Progenitor cell of endocrine pancreas (in vitro differentiated cells): ENCODE data around the gene SRSF8. TPM values are rescaled to one million over a fixed set of nuclear protein-coding genes. Genes with fewer than 3 reads are reported as not detected.

Experiments
- DNase-seq: peaks from one replicate; pipeline ENCODE4 v3.0.0; 2021; ENCODE audit warnings: low spot score; ENCODE audit not compliant: unreplicated experiment
- H3K27ac Mint-ChIP-seq: 2 replicates; pipeline ENCODE4 v1.8.0; 2021; ENCODE audit warnings: mild to moderate bottlenecking, moderate library complexity, mixed read lengths
- H3K27me3 Mint-ChIP-seq: 2 replicates; pipeline ENCODE4 v1.8.0; 2021; ENCODE audit warnings: mixed read lengths
- H3K36me3 Mint-ChIP-seq: 2 replicates; pipeline ENCODE4 v1.8.0; 2022; ENCODE audit warnings: mixed read lengths; ENCODE audit not compliant: insufficient read depth
- H3K4me1 Mint-ChIP-seq: 2 replicates; pipeline ENCODE4 v1.8.0; 2021; ENCODE audit warnings: low read depth, mixed read lengths
- H3K4me3 Mint-ChIP-seq: 2 replicates; pipeline ENCODE4 v1.8.0; 2021; ENCODE audit warnings: low read depth, mild to moderate bottlenecking, moderate library complexity, mixed read lengths
- H3K9me3 Mint-ChIP-seq: 2 replicates; pipeline ENCODE4 v1.8.0; 2021; ENCODE audit warnings: low read depth, mixed read lengths
- total RNA-seq: library from RNA; stranded (reverse); gene quantifications from 2 replicates; pipeline ENCODE4 v1.2.1, GENCODE V29; 2021
- TF ChIP-seq, protein P1 (sequence below): fragments of 200-600 bp; sonication (generic); IDR thresholded peaks from one replicate; pipeline ENCODE4 v1.5.0; 2021; ENCODE audit warnings: antibody characterized with exemption, mild to moderate bottlenecking; ENCODE audit not compliant: unreplicated experiment

Gene SRSF8
- total RNA-seq, 1 donor from 2014 or later, result 43.4 TPM

DNA sequence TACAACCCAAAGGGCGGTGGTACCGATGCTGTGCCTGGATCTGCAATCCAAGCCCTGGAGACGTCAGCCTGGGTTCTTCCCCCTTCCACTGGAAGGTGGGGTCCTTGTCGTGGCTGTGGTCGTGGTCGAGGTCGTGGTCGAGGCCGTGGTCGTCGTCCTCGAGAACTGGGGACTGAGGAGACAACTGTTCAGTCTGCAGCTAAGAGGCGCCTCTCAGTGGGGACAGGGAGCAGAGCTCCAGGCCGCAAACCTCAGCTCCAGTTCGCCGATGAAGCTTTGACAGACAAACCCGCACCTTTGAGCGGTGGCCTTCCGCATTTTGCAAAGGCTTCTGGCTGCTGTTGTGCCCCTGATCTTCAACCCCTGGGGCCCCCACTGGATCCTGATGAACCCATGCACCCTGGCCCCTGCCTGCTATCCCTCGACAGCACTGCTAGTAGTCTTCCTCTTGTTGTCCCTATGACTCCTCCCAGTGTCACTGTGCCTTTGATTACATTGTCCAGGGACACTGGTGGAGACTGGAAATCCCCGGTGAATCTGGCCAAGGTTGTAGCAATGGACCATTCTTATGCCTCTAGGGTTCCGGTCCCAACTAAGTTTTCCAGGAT is 16.0 kb upstream of the SRSF8 start:
- no peaks in the 10 kb centered on the region for H3K4me1 Mint-ChIP-seq
- peaks cover 10% of the 10 kb centered on the region for H3K27me3 Mint-ChIP-seq
- no peaks in the 10 kb centered on the region for H3K9me3 Mint-ChIP-seq
- no peaks in the 10 kb centered on the region for H3K36me3 Mint-ChIP-seq
- no peak overlapping the region for H3K27ac Mint-ChIP-seq
- no peak for DNase-seq
- TF ChIP-seq, protein P1, sequence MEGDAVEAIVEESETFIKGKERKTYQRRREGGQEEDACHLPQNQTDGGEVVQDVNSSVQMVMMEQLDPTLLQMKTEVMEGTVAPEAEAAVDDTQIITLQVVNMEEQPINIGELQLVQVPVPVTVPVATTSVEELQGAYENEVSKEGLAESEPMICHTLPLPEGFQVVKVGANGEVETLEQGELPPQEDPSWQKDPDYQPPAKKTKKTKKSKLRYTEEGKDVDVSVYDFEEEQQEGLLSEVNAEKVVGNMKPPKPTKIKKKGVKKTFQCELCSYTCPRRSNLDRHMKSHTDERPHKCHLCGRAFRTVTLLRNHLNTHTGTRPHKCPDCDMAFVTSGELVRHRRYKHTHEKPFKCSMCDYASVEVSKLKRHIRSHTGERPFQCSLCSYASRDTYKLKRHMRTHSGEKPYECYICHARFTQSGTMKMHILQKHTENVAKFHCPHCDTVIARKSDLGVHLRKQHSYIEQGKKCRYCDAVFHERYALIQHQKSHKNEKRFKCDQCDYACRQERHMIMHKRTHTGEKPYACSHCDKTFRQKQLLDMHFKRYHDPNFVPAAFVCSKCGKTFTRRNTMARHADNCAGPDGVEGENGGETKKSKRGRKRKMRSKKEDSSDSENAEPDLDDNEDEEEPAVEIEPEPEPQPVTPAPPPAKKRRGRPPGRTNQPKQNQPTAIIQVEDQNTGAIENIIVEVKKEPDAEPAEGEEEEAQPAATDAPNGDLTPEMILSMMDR, result no peak
- no peak overlapping the region for H3K4me3 Mint-ChIP-seq

DNA sequence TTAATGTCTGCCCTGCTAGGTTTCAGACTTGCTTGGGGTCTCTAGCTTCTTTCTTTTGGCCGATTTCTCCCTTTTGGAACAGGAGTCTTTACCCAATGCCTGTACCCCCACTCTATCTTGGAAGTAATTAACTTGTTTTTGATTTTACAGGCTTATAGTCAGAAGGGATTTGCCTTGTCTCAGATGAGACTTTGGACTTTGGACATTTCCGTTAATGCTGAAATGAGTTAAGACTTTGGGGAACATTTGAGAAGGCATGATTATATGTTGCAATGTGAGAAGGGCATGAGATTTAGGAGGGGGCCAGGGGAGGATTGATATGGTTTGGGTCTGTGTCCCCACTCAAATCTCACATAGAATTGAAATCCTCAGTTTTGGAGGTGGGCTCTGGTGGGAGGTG is 12.4 kb upstream of the SRSF8 start:
- Mint-ChIP-seq H3K9me3 (no peaks in the 10 kb centered on the region), H3K27ac (no peak overlapping the region), H3K27me3 (peaks cover 15% of the 10 kb centered on the region), H3K4me1 (no peaks in the 10 kb centered on the region), H3K4me3 (no peak overlapping the region), H3K36me3 (no peaks in the 10 kb centered on the region)
- DNase-seq, result no peak
- TF ChIP-seq, protein P1, result no peak

DNA sequence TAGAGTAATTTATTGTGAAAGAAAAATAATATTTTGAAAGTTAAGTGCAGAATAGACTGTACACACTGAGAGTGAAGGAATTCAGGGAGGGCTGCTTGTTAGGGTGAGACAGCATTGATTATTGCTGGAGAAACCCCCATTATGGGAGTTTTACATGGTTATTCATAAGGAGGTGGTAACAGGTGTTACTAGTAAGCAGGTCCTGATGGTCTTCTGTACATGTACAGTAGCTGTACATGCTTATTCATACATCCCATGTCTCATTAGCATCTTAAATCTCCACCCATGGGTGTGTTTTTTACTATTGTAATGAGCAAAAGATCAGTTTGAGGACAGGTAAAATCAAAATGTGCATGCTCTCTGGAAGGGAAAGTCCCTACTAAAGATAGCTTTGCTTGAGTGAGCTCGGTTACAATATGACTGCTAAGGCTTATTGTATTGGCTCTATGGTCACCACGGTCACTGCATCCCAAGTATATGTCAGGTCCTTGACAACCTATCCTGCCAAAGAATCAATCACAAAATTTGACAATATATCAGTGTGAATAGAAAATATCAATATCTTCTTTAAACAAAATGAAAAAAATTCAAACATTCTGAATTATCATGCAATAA is 11.3 kb upstream of the SRSF8 start:
- no peaks in the 10 kb centered on the region for H3K36me3 Mint-ChIP-seq
- H3K4me1 Mint-ChIP-seq, result no peaks in the 10 kb centered on the region
- TF ChIP-seq, protein P1, result no peak
- no peak for DNase-seq
- no peaks in the 10 kb centered on the region for H3K9me3 Mint-ChIP-seq
- no peak overlapping the region for H3K4me3 Mint-ChIP-seq
- H3K27me3 Mint-ChIP-seq, result peaks cover 17% of the 10 kb centered on the region
- no peak overlapping the region for H3K27ac Mint-ChIP-seq

DNA sequence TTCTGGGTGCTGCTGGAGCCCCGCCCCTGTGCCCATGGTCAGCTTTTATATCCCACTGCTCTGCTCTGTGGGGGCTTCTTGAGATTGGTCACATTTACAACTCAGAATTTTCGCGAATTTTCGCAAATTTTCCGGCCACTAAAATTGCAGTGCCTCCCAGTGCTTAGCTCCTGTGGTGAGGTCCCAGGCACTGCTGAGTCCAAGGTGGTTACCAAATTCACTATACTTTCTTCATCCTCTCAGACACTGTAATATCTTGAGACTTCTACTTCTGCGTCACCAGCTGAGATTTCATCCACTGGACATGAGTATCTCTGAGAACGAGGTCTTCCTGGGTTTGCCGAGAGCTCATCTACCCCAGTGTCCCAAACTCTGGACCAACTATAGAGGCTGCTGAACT is 8.8 kb upstream of the SRSF8 start:
- Mint-ChIP-seq H3K36me3 (no peaks in the 10 kb centered on the region), H3K9me3 (no peaks in the 10 kb centered on the region), H3K27me3 (peaks cover 28% of the 10 kb centered on the region), H3K27ac (no peak overlapping the region), H3K4me1 (no peaks in the 10 kb centered on the region), H3K4me3 (no peak overlapping the region)
- no peak for DNase-seq
- TF ChIP-seq, protein P1, result no peak

DNA sequence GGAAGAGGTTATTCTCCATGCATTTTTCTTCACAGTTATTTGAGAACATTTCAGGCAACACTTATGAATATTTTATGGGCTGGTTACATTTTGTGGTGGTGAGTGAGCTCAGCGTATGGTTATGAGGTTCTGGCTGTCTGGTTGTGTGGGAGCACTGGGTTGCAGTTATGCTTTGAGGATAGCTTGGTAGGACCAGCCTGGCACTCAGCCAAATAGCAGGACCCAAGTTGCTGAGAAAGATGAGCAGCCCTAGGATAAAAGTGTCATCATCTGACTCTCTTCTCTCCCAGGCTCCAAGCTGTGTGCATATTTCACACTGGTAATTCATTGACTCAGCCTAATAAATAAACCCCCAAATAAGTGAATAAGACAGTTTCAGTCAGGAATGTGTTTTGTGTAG is 8.1 kb upstream of the SRSF8 start:
- no peaks in the 10 kb centered on the region for H3K36me3 Mint-ChIP-seq
- H3K27ac Mint-ChIP-seq, result no peak overlapping the region
- no peaks in the 10 kb centered on the region for H3K4me1 Mint-ChIP-seq
- H3K27me3 Mint-ChIP-seq, result peaks cover 29% of the 10 kb centered on the region
- TF ChIP-seq, protein P1, result no peak
- DNase-seq, result no peak
- no peaks in the 10 kb centered on the region for H3K9me3 Mint-ChIP-seq
- H3K4me3 Mint-ChIP-seq, result no peak overlapping the region
